HepG2 (cell line): ENCODE data around the gene STK10. TPM values are rescaled to one million over a fixed set of nuclear protein-coding genes. Genes with fewer than 3 reads are reported as not detected.

Experiments
- E2F2 ChIP-seq: sonication (generic); formaldehyde crosslinking; IDR thresholded peaks from 2 replicates; pipeline ENCODE4 v1.4.0; 2020; ENCODE audit warnings: missing genetic modification reagents, borderline replicate concordance
- RBFOX2 ChIP-seq: fragments of 200-400 bp; formaldehyde crosslinking; IDR thresholded peaks from 2 replicates; pipeline ENCODE4 v1.6.1; 2017; ENCODE audit warnings: low read depth, mild to moderate bottlenecking, low read length
- RFX3 ChIP-seq: IDR thresholded peaks from 2 replicates; pipeline ENCODE4 v1.6.1; 2016; ENCODE audit warnings: missing biosample characterization, missing genetic modification reagents
- ZSCAN31 ChIP-seq: sonication (generic); formaldehyde crosslinking; IDR thresholded peaks from 2 replicates; pipeline ENCODE4 v1.5.0; 2020; ENCODE audit warnings: low read depth, mild to moderate bottlenecking, missing genetic modification reagents
- polyA plus RNA-seq, 8 experiments: library from polyadenylated mRNA; depleted of rRNA in 3 of 8; stranded (reverse) in 7 of 8; unstranded in 1 of 8; fragments of >200 nt; fragmentation: Illumina TruSeq in 4 of 8; extraction: Trizol in 4 of 8; gene quantifications; 2 replicates each; pipeline versions ENCODE4 v1.2.1 to v1.2.3, GENCODE V29; 2011 to 2016; ENCODE audit warnings: low read depth in 4 of 8, missing spikeins in 1 of 8, mixed read lengths in 1 of 8; ENCODE audit not compliant: insufficient read depth in 1 of 8
- total RNA-seq, 5 experiments: library from RNA; depleted of rRNA; stranded (reverse); fragments of >200 nt; fragmentation: Illumina TruSeq; extraction: Trizol; gene quantifications; 2 replicates each; pipeline ENCODE4 v1.2.3, GENCODE V29; 2016; ENCODE audit warnings: low read depth in 1 of 5
- TF ChIP-seq, protein P1 (sequence below), 2 experiments: fragments of 450-650 bp in 1 of 2; sonication (generic) in 1 of 2; formaldehyde crosslinking in 1 of 2; IDR thresholded peaks; 2 replicates each; pipeline versions ENCODE4 v1.6.1 to v1.8.0; 2016 to 2022; ENCODE audit warnings: antibody characterized with exemption in 1 of 2, mild to moderate bottlenecking in 1 of 2, missing genetic modification reagents in 1 of 2
- TF ChIP-seq, protein P2 (sequence below): sonication (generic); formaldehyde crosslinking; IDR thresholded peaks from 2 replicates; pipeline ENCODE4 v1.4.0; 2020; ENCODE audit warnings: missing genetic modification reagents, borderline replicate concordance
- TF ChIP-seq, protein P3 (sequence below): sonication (generic); formaldehyde crosslinking; IDR thresholded peaks from 2 replicates; pipeline ENCODE4 v1.8.1; 2023; ENCODE audit warnings: mild to moderate bottlenecking, moderate library complexity, missing genetic modification reagents

Gene STK10
- total and polyA plus RNA-seq, 2 of the 13 experiments (the other 11 are each of a cell fraction or from before 2014, with no cell fraction given), result 7.0 to 7.2 TPM

GRCh38 chr5:172006321-172007174 lies 181.5 kb downstream of the STK10 start, which contains the start of gene FBXW11 (continued):
- TF ChIP-seq, protein P1, sequence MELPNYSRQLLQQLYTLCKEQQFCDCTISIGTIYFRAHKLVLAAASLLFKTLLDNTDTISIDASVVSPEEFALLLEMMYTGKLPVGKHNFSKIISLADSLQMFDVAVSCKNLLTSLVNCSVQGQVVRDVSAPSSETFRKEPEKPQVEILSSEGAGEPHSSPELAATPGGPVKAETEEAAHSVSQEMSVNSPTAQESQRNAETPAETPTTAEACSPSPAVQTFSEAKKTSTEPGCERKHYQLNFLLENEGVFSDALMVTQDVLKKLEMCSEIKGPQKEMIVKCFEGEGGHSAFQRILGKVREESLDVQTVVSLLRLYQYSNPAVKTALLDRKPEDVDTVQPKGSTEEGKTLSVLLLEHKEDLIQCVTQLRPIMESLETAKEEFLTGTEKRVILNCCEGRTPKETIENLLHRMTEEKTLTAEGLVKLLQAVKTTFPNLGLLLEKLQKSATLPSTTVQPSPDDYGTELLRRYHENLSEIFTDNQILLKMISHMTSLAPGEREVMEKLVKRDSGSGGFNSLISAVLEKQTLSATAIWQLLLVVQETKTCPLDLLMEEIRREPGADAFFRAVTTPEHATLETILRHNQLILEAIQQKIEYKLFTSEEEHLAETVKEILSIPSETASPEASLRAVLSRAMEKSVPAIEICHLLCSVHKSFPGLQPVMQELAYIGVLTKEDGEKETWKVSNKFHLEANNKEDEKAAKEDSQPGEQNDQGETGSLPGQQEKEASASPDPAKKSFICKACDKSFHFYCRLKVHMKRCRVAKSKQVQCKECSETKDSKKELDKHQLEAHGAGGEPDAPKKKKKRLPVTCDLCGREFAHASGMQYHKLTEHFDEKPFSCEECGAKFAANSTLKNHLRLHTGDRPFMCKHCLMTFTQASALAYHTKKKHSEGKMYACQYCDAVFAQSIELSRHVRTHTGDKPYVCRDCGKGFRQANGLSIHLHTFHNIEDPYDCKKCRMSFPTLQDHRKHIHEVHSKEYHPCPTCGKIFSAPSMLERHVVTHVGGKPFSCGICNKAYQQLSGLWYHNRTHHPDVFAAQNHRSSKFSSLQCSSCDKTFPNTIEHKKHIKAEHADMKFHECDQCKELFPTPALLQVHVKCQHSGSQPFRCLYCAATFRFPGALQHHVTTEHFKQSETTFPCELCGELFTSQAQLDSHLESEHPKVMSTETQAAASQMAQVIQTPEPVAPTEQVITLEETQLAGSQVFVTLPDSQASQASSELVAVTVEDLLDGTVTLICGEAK (IDR thresholded peaks at IDR 0.05), result peak; percentile 85
- TF ChIP-seq, protein P1 (CRISPR knock-in tag; IDR thresholded peaks at IDR 0.05), result peak; percentile 69; the same call in 1 of the 2 replicates
- TF ChIP-seq ZSCAN31 (no peak; the same call in 1 of the 2 replicates), RFX3 (no peak), RBFOX2 (peak; percentile 89), E2F2 (CRISPR knock-in tag) (peak; percentile 17; the same call in 1 of the 2 replicates)
- TF ChIP-seq, protein P2, sequence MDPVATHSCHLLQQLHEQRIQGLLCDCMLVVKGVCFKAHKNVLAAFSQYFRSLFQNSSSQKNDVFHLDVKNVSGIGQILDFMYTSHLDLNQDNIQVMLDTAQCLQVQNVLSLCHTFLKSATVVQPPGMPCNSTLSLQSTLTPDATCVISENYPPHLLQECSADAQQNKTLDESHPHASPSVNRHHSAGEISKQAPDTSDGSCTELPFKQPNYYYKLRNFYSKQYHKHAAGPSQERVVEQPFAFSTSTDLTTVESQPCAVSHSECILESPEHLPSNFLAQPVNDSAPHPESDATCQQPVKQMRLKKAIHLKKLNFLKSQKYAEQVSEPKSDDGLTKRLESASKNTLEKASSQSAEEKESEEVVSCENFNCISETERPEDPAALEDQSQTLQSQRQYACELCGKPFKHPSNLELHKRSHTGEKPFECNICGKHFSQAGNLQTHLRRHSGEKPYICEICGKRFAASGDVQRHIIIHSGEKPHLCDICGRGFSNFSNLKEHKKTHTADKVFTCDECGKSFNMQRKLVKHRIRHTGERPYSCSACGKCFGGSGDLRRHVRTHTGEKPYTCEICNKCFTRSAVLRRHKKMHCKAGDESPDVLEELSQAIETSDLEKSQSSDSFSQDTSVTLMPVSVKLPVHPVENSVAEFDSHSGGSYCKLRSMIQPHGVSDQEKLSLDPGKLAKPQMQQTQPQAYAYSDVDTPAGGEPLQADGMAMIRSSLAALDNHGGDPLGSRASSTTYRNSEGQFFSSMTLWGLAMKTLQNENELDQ (CRISPR knock-in tag), result 0 out of 2 replicates have a peak, but pooled peaks have one; percentile 8
- TF ChIP-seq, protein P3, sequence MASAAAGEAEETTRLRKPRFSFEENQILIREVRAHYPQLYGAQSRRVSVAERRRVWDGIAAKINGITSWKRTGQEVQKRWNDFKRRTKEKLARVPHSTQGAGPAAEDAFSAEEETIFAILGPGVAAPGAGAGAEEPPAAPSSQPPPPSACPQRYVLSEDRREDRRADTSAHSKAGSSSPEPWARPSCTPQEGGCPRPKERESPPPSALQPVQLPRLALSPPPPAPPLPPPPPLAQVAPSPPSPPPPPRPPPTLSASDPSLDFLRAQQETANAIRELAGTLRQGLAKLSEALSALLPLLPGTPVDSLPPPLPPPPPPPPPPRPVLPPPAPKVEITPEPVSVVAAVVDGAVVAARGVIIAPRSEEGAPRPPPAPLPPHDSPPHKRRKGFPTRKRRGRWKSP (CRISPR knock-in tag), result peak; percentile 52; the same call in 1 of the 2 replicates
